H1 (cell line): ENCODE results near the gene COPZ2. TPM values are rescaled to one million over a fixed set of nuclear protein-coding genes. Genes with fewer than 3 reads are reported as not detected.

Experiments
- CTCF ChIA-PET: fragments of 300-600 bp; sonication (Branson Sonifier 250); formaldehyde crosslinking; loops from one replicate; lab custom pipeline; 2021; ENCODE audit not compliant: partially characterized antibody; lab: Charles Lee
- POLR2A ChIA-PET: fragments of 300-600 bp; sonication (Branson Sonifier 250); formaldehyde crosslinking; loops from one replicate; lab custom pipeline; 2021; ENCODE audit warnings: inconsistent platforms; ENCODE audit not compliant: partially characterized antibody; lab: Charles Lee
- DNase-seq, 2 experiments: peaks; one replicate each; pipeline versions ENCODE4 v3.0.0 to v3.0.0-alpha.2; 2010 to 2022; ENCODE audit warnings: low spot score in 2 of 2, low read depth in 1 of 2, mixed read lengths in 1 of 2
- FAIRE-seq: peaks from 2 replicates; lab custom pipeline; 2011; peaks lifted over from hg19 to GRCh38; lab: Jason Lieb, UNC
- H2AFZ ChIP-seq: 2 replicates; pipeline ENCODE4 v1.8.1; 2012; ENCODE audit warnings: low read length, inconsistent platforms
- H2AK5ac ChIP-seq: 2 replicates; pipeline ENCODE4 v1.6.1; 2013; ENCODE audit warnings: low read depth, low read length
- H2BK120ac ChIP-seq: replicated peaks from 2 replicates; pipeline ENCODE3; 2013; ENCODE audit warnings: low read depth, low read length, inconsistent platforms
- H2BK12ac ChIP-seq: 2 replicates; pipeline ENCODE4 v1.6.1; 2013; ENCODE audit warnings: low read depth, low read length
- H2BK15ac ChIP-seq: 2 replicates; pipeline ENCODE4 v1.6.1; 2013; ENCODE audit warnings: low read length
- H2BK20ac ChIP-seq: 2 replicates; pipeline ENCODE4 v1.6.1; 2013; ENCODE audit warnings: low read length
- H2BK5ac ChIP-seq: 2 replicates; pipeline ENCODE4 v1.6.1; 2013; ENCODE audit warnings: low read depth, low read length
- H3K14ac ChIP-seq: 2 replicates; pipeline ENCODE4 v1.6.1; 2013; ENCODE audit warnings: inconsistent platforms; ENCODE audit not compliant: insufficient read length
- H3K18ac ChIP-seq: 2 replicates; pipeline ENCODE4 v1.6.1; 2013; ENCODE audit warnings: low read length; ENCODE audit errors: extremely low read depth
- H3K23ac ChIP-seq: 2 replicates; pipeline ENCODE4 v1.6.1; 2013; ENCODE audit warnings: inconsistent platforms; ENCODE audit not compliant: insufficient read length
- H3K23me2 ChIP-seq: 2 replicates; pipeline ENCODE4 v1.6.1; 2013; ENCODE audit warnings: low read depth, low read length
- H3K27ac ChIP-seq: 2 replicates; pipeline ENCODE4 v1.6.1; 2011; ENCODE audit warnings: low read depth, low read length, inconsistent platforms
- H3K27me3 ChIP-seq, 4 experiments: replicated peaks in 1 of 4; 1 replicate in 1 of 4; 2 replicates in 3 of 4; pipeline versions ENCODE4 v1.6.1 to v1.8.1; 2011 to 2013; ENCODE audit warnings: low read length in 3 of 4, mild to moderate bottlenecking in 3 of 4, inconsistent platforms in 2 of 4, mixed read lengths in 2 of 4, moderate library complexity in 1 of 4; ENCODE audit not compliant: control insufficient read depth in 3 of 4, insufficient read depth in 3 of 4; ENCODE audit errors: extremely low read depth in 1 of 4
- H3K36me3 ChIP-seq, 4 experiments: 2 replicates each; pipeline versions ENCODE4 v1.6.1 to v1.8.1; 2011 to 2013; ENCODE audit warnings: mild to moderate bottlenecking in 4 of 4, low read length in 3 of 4, moderate library complexity in 2 of 4, control low read depth in 1 of 4, inconsistent platforms in 1 of 4; ENCODE audit not compliant: insufficient read depth in 4 of 4, control insufficient read depth in 2 of 4
- H3K4ac ChIP-seq: replicated peaks from 2 replicates; pipeline ENCODE3; 2013; ENCODE audit warnings: low read length, low read depth, mixed read lengths, inconsistent platforms; ENCODE audit not compliant: insufficient read length
- H3K4me1 ChIP-seq, 4 experiments: replicated peaks in 1 of 4; 1 replicate in 1 of 4; 2 replicates in 3 of 4; pipeline versions ENCODE4 v1.6.1 to v1.8.1; 2011 to 2013; ENCODE audit warnings: low read length in 3 of 4, inconsistent platforms in 2 of 4, mixed read lengths in 1 of 4; ENCODE audit not compliant: insufficient read depth in 4 of 4, control insufficient read depth in 3 of 4
- H3K4me2 ChIP-seq, 2 experiments: 2 replicates each; pipeline versions ENCODE4 v1.6.1 to v1.8.1; 2011 to 2013; ENCODE audit warnings: low read depth in 2 of 2, low read length in 2 of 2, control low read depth in 1 of 2, inconsistent platforms in 1 of 2, mild to moderate bottlenecking in 1 of 2; ENCODE audit not compliant: insufficient read depth in 1 of 2
- H3K4me3 ChIP-seq, 4 experiments: fragments of 200-600, 300-600 bp in 1 of 4; sonication (generic), shearing (Covaris generic), sonication (Bioruptor Twin) in 1 of 4; 2 replicates each; pipeline versions ENCODE4 v1.5.1 to v1.8.1; 2011 to 2016; ENCODE audit warnings: low read length in 4 of 4, low read depth in 3 of 4, control low read depth in 2 of 4, inconsistent platforms in 2 of 4, mild to moderate bottlenecking in 2 of 4, mixed read lengths in 1 of 4, moderate library complexity in 1 of 4; ENCODE audit not compliant: insufficient read depth in 2 of 4; ENCODE audit errors: extremely low read depth in 1 of 4
- H3K56ac ChIP-seq: replicated peaks from 2 replicates; pipeline ENCODE3; 2013; ENCODE audit warnings: low read depth, mild to moderate bottlenecking, mixed read lengths, low read length, inconsistent platforms; ENCODE audit not compliant: insufficient read length
- H3K79me1 ChIP-seq: 2 replicates; pipeline ENCODE4 v1.6.1; 2013; ENCODE audit warnings: low read depth, low read length, control low read depth
- H3K79me2 ChIP-seq, 2 experiments: 2 replicates each; pipeline versions ENCODE4 v1.6.1 to v1.8.1; 2012 to 2013; ENCODE audit warnings: low read length in 2 of 2, mild to moderate bottlenecking in 2 of 2, inconsistent platforms in 1 of 2; ENCODE audit not compliant: insufficient read depth in 2 of 2, control insufficient read depth in 1 of 2
- H3K9ac ChIP-seq, 4 experiments: replicated peaks in 1 of 4; 1 replicate in 1 of 4; 2 replicates in 3 of 4; pipeline versions ENCODE4 v1.6.1 to v1.8.1; 2011 to 2013; ENCODE audit warnings: low read depth in 3 of 4, low read length in 3 of 4, control low read depth in 2 of 4, mild to moderate bottlenecking in 2 of 4, moderate library complexity in 2 of 4, inconsistent platforms in 1 of 4; ENCODE audit errors: extremely low read depth in 1 of 4
- H3K9me3 ChIP-seq, 2 experiments: 2 replicates each; pipeline versions ENCODE4 v1.6.1 to v1.8.1; 2012 to 2013; ENCODE audit warnings: mild to moderate bottlenecking in 2 of 2, moderate library complexity in 2 of 2, control low read depth in 1 of 2, inconsistent platforms in 1 of 2, low read depth in 1 of 2, low read length in 1 of 2, mixed read lengths in 1 of 2; ENCODE audit not compliant: insufficient read depth in 2 of 2
- H4K20me1 ChIP-seq, 2 experiments: replicated peaks in 1 of 2; 2 replicates each; pipeline versions ENCODE3 to v1.8.1; 2011 to 2013; ENCODE audit warnings: inconsistent platforms in 2 of 2, low read length in 2 of 2, mild to moderate bottlenecking in 1 of 2; ENCODE audit not compliant: insufficient read depth in 2 of 2, control insufficient read depth in 1 of 2
- H4K5ac ChIP-seq: 2 replicates; pipeline ENCODE4 v1.6.1; 2013; ENCODE audit warnings: low read length, low read depth, mixed read lengths, inconsistent platforms; ENCODE audit not compliant: insufficient read length
- H4K8ac ChIP-seq: 2 replicates; pipeline ENCODE4 v1.8.0; 2013; ENCODE audit warnings: mild to moderate bottlenecking, moderate library complexity, low read length, inconsistent platforms; ENCODE audit not compliant: insufficient read depth; ENCODE audit errors: extremely low read depth
- H4K91ac ChIP-seq: replicated peaks from 2 replicates; pipeline ENCODE3; 2013; ENCODE audit warnings: low read length, mixed read lengths, inconsistent platforms; ENCODE audit not compliant: insufficient read length
- CBX5 ChIP-seq: fragments of 300-800, 300-1000 bp; sonication (generic); IDR thresholded peaks from 2 replicates; pipeline ENCODE4 v1.7.1; 2016; ENCODE audit warnings: antibody characterized with exemption, low read length, low read depth
- CEBPB ChIP-seq: IDR thresholded peaks from 2 replicates; pipeline ENCODE4 v1.6.1; 2012; ENCODE audit warnings: low read depth, low read length
- JUND ChIP-seq: IDR thresholded peaks from 2 replicates; pipeline ENCODE4 v1.6.1; 2011; ENCODE audit warnings: mild to moderate bottlenecking, improper control_type of control experiment, low read length
- KDM1A ChIP-seq: fragments of 200-600, 300-600 bp; sonication (generic); IDR thresholded peaks from 2 replicates; pipeline ENCODE4 v1.7.1; 2016; ENCODE audit warnings: mild to moderate bottlenecking, low read length, borderline replicate concordance
- RBBP5 ChIP-seq: IDR thresholded peaks from 2 replicates; pipeline ENCODE4 v1.7.1; 2012; ENCODE audit warnings: low read depth, mild to moderate bottlenecking, inconsistent platforms, low read length, moderate library complexity, borderline replicate concordance
- SIN3A ChIP-seq, 2 experiments: IDR thresholded peaks in 1 of 2; conservative IDR thresholded peaks in 1 of 2; 2 replicates each; pipeline ENCODE4 v1.6.1; 2011 to 2012; ENCODE audit warnings: low read length in 2 of 2, improper control_type of control experiment in 1 of 2, low read depth in 1 of 2, mild to moderate bottlenecking in 1 of 2
- SRF ChIP-seq: IDR thresholded peaks from 2 replicates; pipeline ENCODE4 v1.6.1; 2011; ENCODE audit warnings: mild to moderate bottlenecking, low read depth, low read length, moderate library complexity
- TCF12 ChIP-seq: IDR thresholded peaks from 2 replicates; pipeline ENCODE4 v1.6.1; 2011; ENCODE audit warnings: low read depth, mild to moderate bottlenecking, low read length
- TEAD4 ChIP-seq: IDR thresholded peaks from 2 replicates; pipeline ENCODE4 v1.6.1; 2012; ENCODE audit warnings: low read depth, low read length, inconsistent platforms, mixed read lengths
- WGBS, 2 experiments: shearing (Covaris generic) in 1 of 2; methylation state at CpG; one replicate each; pipeline versions ENCODE4 v1.1.6 to v1.1.7; 2013 to 2015; ENCODE audit warnings: low lambda C conversion rate in 2 of 2, mixed read lengths in 2 of 2, inconsistent platforms in 1 of 2, low coverage in 1 of 2, missing lambda C conversion rate in 1 of 2; ENCODE audit not compliant: insufficient replicate concordance in 2 of 2, insufficient coverage in 1 of 2, insufficient read length in 1 of 2; ENCODE audit errors: extremely low coverage in 1 of 2, missing lambda C conversion rate in 1 of 2; 5-methylcytosine and 5-hydroxymethylcytosine counted together
- polyA plus RNA-seq, 7 experiments: library from polyadenylated mRNA; depleted of rRNA in 3 of 7; stranded (reverse) in 5 of 7; unstranded in 2 of 7; fragments of >200 nt in 5 of 7; fragments of 200-250 nt in 2 of 7; gene quantifications; 1 replicate in 5 of 7; 2 replicates in 1 of 7; 4 replicates in 1 of 7; pipeline versions ENCODE4 v1.2.1 to v1.2.3, GENCODE V29; 2011 to 2013; ENCODE audit warnings: missing spikeins in 2 of 7, mixed read lengths in 2 of 7
- total RNA-seq: library from RNA; stranded (reverse); fragmentation: NEBNext Ultra II Directional; extraction: Animal tissue kit (Norgen Biotek cat#: 25700); gene quantifications from 2 replicates; pipeline ENCODE4 v1.2.1, GENCODE V29; 2021

The COPZ2 gene
- total and polyA plus RNA-seq, 2 of the 8 experiments (the other 6 are each of a cell fraction or from before 2014, with no cell fraction given): 0.24 TPM; not detected in 1

DNA sequence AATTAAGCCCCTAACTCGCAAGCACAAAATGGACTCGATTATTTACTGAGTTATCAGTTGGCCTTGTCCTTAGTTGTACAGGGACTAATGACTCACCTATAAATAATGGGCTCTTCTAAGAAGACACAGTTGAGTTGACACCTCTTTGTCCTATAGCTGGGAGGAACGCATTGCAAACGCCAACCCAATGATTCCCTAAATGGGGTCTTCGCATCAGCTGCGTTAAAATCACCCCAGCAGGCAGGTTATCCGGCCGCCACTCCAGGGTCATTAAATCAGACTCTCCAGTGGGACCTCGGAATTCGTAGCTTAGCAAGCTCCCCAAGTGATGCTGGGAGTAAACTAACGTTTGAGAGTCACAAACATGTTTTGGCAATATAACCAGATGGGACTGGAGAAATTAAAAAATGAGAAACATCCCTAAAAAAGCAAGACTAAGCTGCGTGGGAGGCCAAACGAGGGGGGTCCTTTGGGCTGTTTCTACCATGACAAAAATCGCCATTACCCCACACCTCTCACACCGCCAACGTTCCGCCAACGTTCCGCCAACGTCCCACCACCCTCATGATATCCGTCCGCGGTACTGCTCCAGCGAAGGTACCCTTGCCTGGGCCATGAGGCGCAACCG, 9.6 kb upstream of the COPZ2 start:
- peak overlapping the region; percentile 96 for H4K91ac ChIP-seq
- peak overlapping the region; percentile 94 for H2BK5ac ChIP-seq
- H3K79me2 ChIP-seq: peaks cover 2 to 47% of the 10 kb centered on the region in 2 experiments
- no peaks in the 10 kb centered on the region; the same call in 1 of the 2 replicates for H3K79me1 ChIP-seq
- H2BK120ac ChIP-seq: no peak overlapping the region
- H3K4me1 ChIP-seq: peaks cover 3 to 22% (median 19%) of the 10 kb centered on the region in 4 experiments; a peak in 6 of 7 replicates
- ChIA-PET CTCF (interaction anchor here (0.6 to 10.5 kb wide), 9 partner anchors 9 to 114 kb away, joined by 3 to 111 read pairs (median 12); no protein-coding TSS in a partner anchor), POLR2A (interaction anchor here (0.8 to 41.8 kb wide), 13 partner anchors 10 to 118 kb away, joined by 3 to 1227 read pairs (median 6); partner anchors contain the start of genes CBX1, COPZ2, NFE2L1 and SNX11)
- H3K4me2 ChIP-seq: peak overlapping the region; percentile 80 to 87
- peak overlapping the region; percentile 97 for H4K5ac ChIP-seq
- no peaks in the 10 kb centered on the region for H3K9me3 ChIP-seq
- H3K27me3 ChIP-seq: no peaks in the 10 kb centered on the region
- FAIRE-seq (no peak), DNase-seq (no peak)
- 7% methylated on average over 26 of the region's 26 CpGs; no CpG with 5 or more reads in 1 of the 2 experiments for WGBS, 2 experiments
- H3K36me3 ChIP-seq: peaks cover 2 to 16% (median 7%) of the 10 kb centered on the region in 4 experiments; a peak in 5 of 8 replicates
- H2AFZ ChIP-seq: peak overlapping the region; percentile 46
- no peak overlapping the region for H2BK20ac ChIP-seq
- H4K20me1 ChIP-seq: peaks cover 0 to 10% of the 10 kb centered on the region in 2 experiments
- peak overlapping the region; percentile 71 for H3K56ac ChIP-seq
- peak overlapping the region; percentile 94 for H3K4ac ChIP-seq
- H3K27ac ChIP-seq: peak overlapping the region; percentile 97
- peak overlapping the region; percentile 81 to 91 (median 86) for H3K4me3 ChIP-seq
- H4K8ac ChIP-seq: peak overlapping the region; percentile 96; the same call in 1 of the 2 replicates
- H3K14ac ChIP-seq: no peak overlapping the region
- peak overlapping the region; percentile 58; the same call in 1 of the 2 replicates for H2AK5ac ChIP-seq
- H2BK15ac ChIP-seq: no peak overlapping the region; the same call in 1 of the 2 replicates
- H3K23me2 ChIP-seq: peaks cover 10% of the 10 kb centered on the region
- peak overlapping the region; percentile 89 to 97 (median 94) for H3K9ac ChIP-seq
- H3K23ac ChIP-seq: no peak overlapping the region
- peak overlapping the region; percentile 86; the same call in 1 of the 2 replicates for H3K18ac ChIP-seq
- peak overlapping the region; percentile 97; the same call in 1 of the 2 replicates for H2BK12ac ChIP-seq
- TF ChIP-seq KDM1A (no peak), CBX5 (no peak), RBBP5 (peak; percentile 68; the same call in 1 of the 2 replicates), TCF12 (no peak), SRF (no peak), JUND (no peak), SIN3A (conservative IDR thresholded peaks at IDR 0.05 in 1 of 2, IDR thresholded peaks at IDR 0.05 in 1 of 2; ENCODE audit: low read depth in 1 of 2, low read length in 2 of 2) (peak in 1 of 2 experiments; percentile 66; a peak in 1 of 4 replicates), CEBPB (no peak), TEAD4 (no peak)
